BLaER1 (cell line): Measurements from ENCODE around the gene RASSF6.
"Not testable (repeated sequence)": the region's sequence is repeated elsewhere in the genome, so short reads cannot be mapped to it uniquely, and the experiment has no call there.

ENCODE experiments used
- H3K27ac ChIP-seq: shearing (Covaris generic); formaldehyde crosslinking; 2 replicates; pipeline ENCODE4 v1.8.1; 2022
- H3K27me3 ChIP-seq: shearing (Covaris generic); formaldehyde crosslinking; 2 replicates; pipeline ENCODE4 v1.8.1; 2022
- H3K36me3 ChIP-seq: shearing (Covaris generic); formaldehyde crosslinking; 2 replicates; pipeline ENCODE4 v1.8.1; 2022
- H3K4me1 ChIP-seq: shearing (Covaris generic); formaldehyde crosslinking; 2 replicates; pipeline ENCODE4 v1.8.1; 2022
- H3K4me2 ChIP-seq: shearing (Covaris generic); formaldehyde crosslinking; 2 replicates; pipeline ENCODE4 v1.8.1; 2022
- H3K4me3 ChIP-seq: shearing (Covaris generic); formaldehyde crosslinking; 2 replicates; pipeline ENCODE4 v1.8.1; 2022
- H3K9ac ChIP-seq: shearing (Covaris generic); formaldehyde crosslinking; 2 replicates; pipeline ENCODE4 v1.8.1; 2022
- H3K9me3 ChIP-seq: shearing (Covaris generic); formaldehyde crosslinking; 2 replicates; pipeline ENCODE4 v1.8.1; 2022
- H4K20me1 ChIP-seq: shearing (Covaris generic); formaldehyde crosslinking; 2 replicates; pipeline ENCODE4 v1.8.1; 2022
- Cebpa-rat ChIP-seq: shearing (Covaris generic); IDR thresholded peaks from 2 replicates; pipeline ENCODE4 v1.8.1; 2022

The RASSF6 gene

DNA sequence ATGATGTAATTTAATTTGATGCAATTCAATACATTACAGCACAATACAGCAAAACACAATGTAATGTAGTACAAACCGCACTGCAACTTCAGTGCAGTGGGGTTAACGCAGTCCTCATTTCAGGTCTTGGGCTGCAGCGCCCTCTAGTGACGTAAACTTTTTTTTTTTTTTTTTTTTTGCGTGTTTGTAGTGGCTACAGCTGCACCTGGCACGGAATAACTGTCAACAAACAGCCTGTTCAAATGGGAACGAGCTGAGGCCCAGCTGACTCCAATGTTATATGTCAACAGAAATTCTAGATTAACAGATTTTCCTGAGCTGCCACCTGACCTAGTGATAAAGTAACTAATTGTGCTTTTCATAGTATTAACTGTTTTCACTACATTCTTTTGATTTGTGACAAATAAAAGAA, 33.5 kb upstream of the RASSF6 start:
- Histone ChIP-seq H3K4me1 (peaks cover 14% of the 10 kb centered on the region; the same call in 1 of the 2 replicates), H3K9ac (no peak overlapping the region), H4K20me1 (no peaks in the 10 kb centered on the region), H3K36me3 (no peaks in the 10 kb centered on the region), H3K4me2 (no peak overlapping the region; the same call in 1 of the 2 replicates), H3K27me3 (no peaks in the 10 kb centered on the region), H3K9me3 (no peaks in the 10 kb centered on the region), H3K4me3 (no peak overlapping the region), H3K27ac (peak overlapping the region; percentile 24; the same call in 1 of the 2 replicates)
- no peak for TF ChIP-seq Cebpa-rat

DNA sequence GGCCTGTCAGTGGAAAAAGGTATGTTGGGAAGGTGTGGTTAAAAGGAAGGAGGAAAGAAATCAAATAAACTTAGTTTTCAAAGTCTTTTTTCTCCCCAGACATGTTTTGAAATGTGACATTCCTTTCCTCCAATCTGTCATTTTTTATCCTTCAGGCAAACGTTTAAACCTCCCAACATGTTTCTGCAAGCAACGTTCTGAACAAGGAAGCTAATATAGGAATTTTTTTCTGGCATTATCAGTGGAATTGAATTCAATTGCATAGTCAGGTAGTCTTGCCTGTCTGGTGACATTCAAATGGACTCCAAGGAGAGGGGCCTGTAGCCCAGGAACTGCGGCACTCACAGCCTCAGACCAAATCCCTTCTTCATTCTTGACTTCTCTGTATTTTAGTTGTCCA, 30.0 kb upstream of the RASSF6 start:
- Histone ChIP-seq H3K27me3 (no peaks in the 10 kb centered on the region), H3K9me3 (no peaks in the 10 kb centered on the region), H4K20me1 (no peaks in the 10 kb centered on the region), H3K27ac (no peak overlapping the region), H3K9ac (no peak overlapping the region), H3K4me3 (no peak overlapping the region), H3K4me2 (no peak overlapping the region), H3K36me3 (no peaks in the 10 kb centered on the region), H3K4me1 (peaks cover 14% of the 10 kb centered on the region; the same call in 1 of the 2 replicates)
- no peak for TF ChIP-seq Cebpa-rat

DNA sequence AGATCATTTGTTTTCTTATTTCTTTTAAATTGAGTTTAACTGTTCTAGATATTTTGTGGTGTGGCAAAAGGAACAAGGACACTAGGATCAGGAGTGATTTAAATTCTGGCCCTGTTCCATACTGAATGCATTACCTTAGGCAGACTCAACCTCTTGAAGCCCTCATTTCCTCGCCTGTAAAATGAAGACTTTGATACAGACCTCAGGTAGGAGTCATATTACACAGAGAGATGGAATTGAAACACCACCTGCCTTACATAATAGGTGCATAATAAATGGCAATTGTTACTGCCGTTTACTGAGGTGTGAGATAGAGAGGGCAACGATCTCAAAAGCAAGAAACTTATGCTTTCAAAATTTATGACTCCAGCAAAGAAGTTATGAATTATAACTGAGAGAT, 28.2 kb upstream of the RASSF6 start:
- no peaks in the 10 kb centered on the region for H3K27me3 ChIP-seq
- H3K27ac ChIP-seq, result no peak overlapping the region
- no peaks in the 10 kb centered on the region for H3K36me3 ChIP-seq
- no peak overlapping the region for H3K4me3 ChIP-seq
- H3K9ac ChIP-seq, result no peak overlapping the region
- no peak for TF ChIP-seq Cebpa-rat
- H3K4me2 ChIP-seq, result no peak overlapping the region
- no peaks in the 10 kb centered on the region for H3K9me3 ChIP-seq
- H3K4me1 ChIP-seq, result no peaks in the 10 kb centered on the region
- H4K20me1 ChIP-seq, result no peaks in the 10 kb centered on the region

DNA sequence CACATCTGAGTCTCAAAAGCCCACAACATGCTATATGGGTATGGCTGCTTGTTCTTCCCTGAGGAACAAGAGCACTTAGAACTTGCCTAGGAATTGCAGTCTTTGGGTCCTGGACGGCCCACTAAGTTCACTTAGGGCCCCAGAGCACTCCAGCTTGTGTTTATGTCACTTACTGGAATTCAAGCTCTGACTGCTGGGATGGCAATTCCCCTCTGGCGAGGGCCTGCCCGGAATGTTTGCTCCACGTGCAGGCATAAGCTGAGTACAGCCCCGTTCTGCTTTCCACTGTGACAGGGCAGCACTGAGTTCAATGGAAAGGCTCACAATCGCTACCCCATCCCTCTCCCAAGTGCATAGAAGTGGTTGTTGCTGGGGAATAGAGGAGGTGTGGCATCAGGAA, 25.9 kb upstream of the RASSF6 start:
- H3K27ac ChIP-seq, result no peak overlapping the region
- no peak overlapping the region for H3K4me2 ChIP-seq
- no peak overlapping the region for H3K4me3 ChIP-seq
- no peaks in the 10 kb centered on the region for H3K36me3 ChIP-seq
- no peak for TF ChIP-seq Cebpa-rat
- H4K20me1 ChIP-seq, result no peaks in the 10 kb centered on the region
- no peaks in the 10 kb centered on the region for H3K9me3 ChIP-seq
- no peak overlapping the region for H3K9ac ChIP-seq
- no peaks in the 10 kb centered on the region for H3K27me3 ChIP-seq
- H3K4me1 ChIP-seq, result no peaks in the 10 kb centered on the region

DNA sequence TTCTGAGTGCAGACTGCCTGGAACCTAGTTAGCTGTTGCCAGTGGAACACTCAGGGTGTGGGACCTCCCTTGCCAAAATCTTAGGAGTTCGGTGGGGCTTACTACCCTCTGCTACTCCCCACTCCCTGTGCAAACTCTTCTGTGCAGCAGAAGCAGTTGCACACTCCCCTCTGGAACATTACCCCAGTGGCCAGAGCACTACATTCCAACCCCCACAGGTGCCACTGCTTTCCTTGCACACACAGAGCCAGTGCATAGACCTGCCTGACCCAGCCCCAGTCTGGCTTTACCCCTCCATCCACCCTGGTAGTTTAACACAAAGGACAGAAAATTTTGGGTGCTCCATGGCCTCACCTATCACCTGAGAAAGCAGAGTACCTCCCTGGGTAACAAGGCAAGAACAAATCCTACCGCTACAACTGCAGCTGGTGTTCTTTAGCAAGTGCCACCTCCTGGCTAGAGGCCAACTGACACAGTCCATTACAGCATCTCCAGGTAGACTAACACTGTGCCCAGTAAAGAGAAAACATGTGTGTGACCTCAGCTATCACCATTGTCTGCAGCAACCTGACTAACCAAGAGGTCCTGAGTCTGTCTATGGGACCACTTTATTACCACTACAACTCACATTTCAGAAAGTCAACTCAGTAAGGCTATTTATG, 11.5 kb upstream of the RASSF6 start:
- Histone ChIP-seq H3K27me3 (no peaks in the 10 kb centered on the region), H3K4me1 (no peaks in the 10 kb centered on the region), H4K20me1 (no peaks in the 10 kb centered on the region), H3K9me3 (no peaks in the 10 kb centered on the region), H3K27ac (no peak overlapping the region), H3K4me3 (no peak overlapping the region), H3K4me2 (no peak overlapping the region), H3K36me3 (no peaks in the 10 kb centered on the region), H3K9ac (no peak overlapping the region)
- no peak for TF ChIP-seq Cebpa-rat

DNA sequence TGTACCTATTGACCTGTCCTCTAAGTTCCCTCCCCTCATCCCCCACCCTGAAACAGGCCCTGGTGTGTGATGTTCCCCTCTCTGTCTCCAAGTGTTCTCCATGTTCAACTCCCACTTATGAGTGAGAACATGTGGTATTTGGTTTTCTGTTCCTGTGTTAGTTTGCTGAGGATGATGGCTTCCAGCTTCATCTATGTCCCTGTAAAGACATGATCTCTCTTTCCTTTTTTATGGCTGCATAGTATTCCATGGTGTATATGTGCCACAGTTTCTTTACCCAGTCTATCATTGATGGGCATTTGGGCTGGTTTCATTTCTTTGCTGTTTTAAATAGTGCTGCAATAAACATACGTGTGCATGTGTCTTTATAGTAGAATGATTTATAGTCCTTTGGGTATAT, 8.6 kb upstream of the RASSF6 start:
- not testable (repeated sequence) for H3K36me3 ChIP-seq, H3K27ac ChIP-seq, H4K20me1 ChIP-seq, H3K4me2 ChIP-seq, H3K9me3 ChIP-seq, H3K27me3 ChIP-seq, H3K4me1 ChIP-seq, H3K9ac ChIP-seq, H3K4me3 ChIP-seq

DNA sequence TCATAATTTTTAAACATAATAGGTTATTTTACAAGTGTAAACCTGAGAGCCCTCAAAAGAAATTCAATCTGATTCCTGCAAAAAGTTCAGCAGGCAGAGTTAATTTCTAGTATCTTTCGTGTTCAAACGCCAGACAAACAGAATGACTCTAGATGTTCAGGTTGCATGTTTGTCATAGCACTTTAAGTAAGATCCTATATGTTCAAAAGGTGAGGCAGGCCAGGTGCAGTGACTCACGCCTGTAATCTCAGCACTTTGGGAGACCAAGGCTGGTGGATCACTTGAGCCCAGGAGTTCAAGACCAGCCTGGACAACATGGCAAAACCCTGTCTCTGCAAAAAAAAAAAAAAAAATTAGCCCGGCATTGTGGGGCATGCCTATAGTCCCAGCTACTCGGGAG, 1.1 kb upstream of the RASSF6 start:
- Histone ChIP-seq H3K36me3 (no peaks in the 10 kb centered on the region), H3K4me1 (no peaks in the 10 kb centered on the region), H3K9ac (no peak overlapping the region), H3K4me3 (no peak overlapping the region), H3K27me3 (no peaks in the 10 kb centered on the region), H3K4me2 (no peak overlapping the region), H3K9me3 (no peaks in the 10 kb centered on the region), H3K27ac (no peak overlapping the region), H4K20me1 (no peaks in the 10 kb centered on the region)
- no peak for TF ChIP-seq Cebpa-rat

DNA sequence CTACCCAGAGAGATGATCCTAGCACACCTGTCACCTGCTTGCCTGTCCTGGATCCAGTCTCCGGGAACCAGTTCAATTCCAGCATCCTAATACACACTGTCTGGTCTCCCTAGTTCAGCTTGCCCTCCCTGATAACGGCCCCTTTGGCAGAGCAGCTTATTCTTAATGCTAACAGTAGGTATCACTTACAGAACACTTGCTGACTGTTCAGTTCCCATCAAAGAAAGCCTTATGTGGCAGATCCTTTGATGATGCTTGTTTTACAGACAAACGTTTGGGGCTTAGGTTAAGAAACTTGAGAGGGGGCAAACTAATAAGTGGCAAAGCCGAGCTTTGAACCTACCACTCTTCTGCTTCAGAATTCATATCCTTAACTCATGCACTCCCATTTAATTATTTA, 890 bp downstream of the RASSF6 start:
- Histone ChIP-seq H3K4me1 (no peaks in the 10 kb centered on the region), H3K27me3 (no peaks in the 10 kb centered on the region), H3K9me3 (no peaks in the 10 kb centered on the region), H3K36me3 (no peaks in the 10 kb centered on the region), H3K27ac (no peak overlapping the region), H3K4me3 (no peak overlapping the region), H3K9ac (no peak overlapping the region), H3K4me2 (no peak overlapping the region), H4K20me1 (no peaks in the 10 kb centered on the region)
- no peak for TF ChIP-seq Cebpa-rat

DNA sequence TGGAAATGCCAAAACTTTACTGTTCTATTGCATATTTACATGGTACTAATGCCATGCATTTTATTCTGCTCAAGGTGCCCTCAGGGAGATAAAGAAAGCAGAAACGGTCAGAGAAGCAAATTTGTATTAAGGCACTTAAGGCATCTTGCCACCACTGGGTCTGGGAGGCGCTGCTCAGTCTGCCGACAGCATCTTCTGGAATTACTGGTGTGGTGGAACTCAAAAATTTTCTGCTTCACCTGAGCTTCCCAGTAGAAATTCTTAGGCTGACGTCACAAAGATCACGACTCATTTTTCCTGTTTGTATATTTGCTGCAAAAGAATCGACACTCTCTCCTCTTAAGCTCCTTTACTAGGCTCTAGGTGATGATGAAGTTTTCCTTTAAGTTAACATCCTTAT, 3.0 kb downstream of the RASSF6 start:
- Histone ChIP-seq H3K27ac (no peak overlapping the region), H3K36me3 (no peaks in the 10 kb centered on the region), H4K20me1 (no peaks in the 10 kb centered on the region), H3K9me3 (no peaks in the 10 kb centered on the region), H3K4me2 (no peak overlapping the region), H3K4me3 (no peak overlapping the region), H3K9ac (no peak overlapping the region), H3K27me3 (no peaks in the 10 kb centered on the region), H3K4me1 (no peaks in the 10 kb centered on the region)
- no peak for TF ChIP-seq Cebpa-rat

DNA sequence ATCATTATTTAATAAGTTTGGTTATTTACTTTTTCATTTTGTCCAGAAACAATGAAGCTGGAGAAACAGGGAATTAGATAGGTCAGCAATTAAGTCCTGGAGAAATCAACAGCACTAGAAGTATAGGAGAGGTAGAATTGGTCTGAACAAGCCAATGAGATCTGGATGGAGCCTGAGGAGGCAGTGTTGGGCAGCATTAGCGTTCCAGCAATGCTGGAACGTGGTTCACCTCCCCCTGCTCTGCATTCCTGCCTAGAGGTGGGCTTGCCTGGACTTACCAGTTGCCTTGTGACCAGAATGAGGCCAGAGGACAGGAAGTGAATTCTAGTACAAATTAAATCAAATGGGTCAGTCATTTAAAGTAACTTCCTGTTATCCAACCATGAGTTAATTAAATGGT, 4.6 kb downstream of the RASSF6 start:
- Histone ChIP-seq H3K36me3 (no peaks in the 10 kb centered on the region), H3K9ac (no peak overlapping the region), H3K4me2 (no peak overlapping the region), H3K4me3 (no peak overlapping the region), H4K20me1 (no peaks in the 10 kb centered on the region), H3K9me3 (no peaks in the 10 kb centered on the region), H3K4me1 (no peaks in the 10 kb centered on the region), H3K27ac (no peak overlapping the region), H3K27me3 (no peaks in the 10 kb centered on the region)
- no peak for TF ChIP-seq Cebpa-rat

DNA sequence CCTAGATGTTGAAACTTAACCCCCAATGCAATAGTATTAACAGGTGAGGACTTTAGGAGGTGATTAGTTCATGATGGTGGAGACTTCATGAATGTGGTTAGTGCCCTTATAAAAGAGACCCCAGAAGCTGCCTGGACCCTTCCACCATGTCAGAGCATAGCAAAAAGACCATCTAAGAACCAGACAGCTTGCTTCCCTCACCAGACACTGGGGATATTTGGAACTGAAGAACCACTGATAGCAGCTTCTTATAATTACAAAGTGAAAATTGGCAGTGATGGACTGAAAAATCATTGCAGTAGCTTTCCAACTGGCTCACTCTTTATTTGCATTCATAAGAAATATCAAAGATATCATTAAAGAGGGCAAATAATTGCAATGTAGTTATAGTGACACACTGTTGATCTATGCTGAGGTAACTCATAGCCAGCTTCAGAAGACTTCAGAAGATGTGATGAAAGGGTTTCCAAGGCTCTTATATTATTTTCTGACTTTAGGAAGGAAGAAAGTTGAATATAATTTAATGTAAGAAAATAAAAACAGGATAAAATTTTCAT, 5.8 kb downstream of the RASSF6 start:
- no peak for TF ChIP-seq Cebpa-rat
- no peaks in the 10 kb centered on the region for H3K4me1 ChIP-seq
- no peak overlapping the region for H3K9ac ChIP-seq
- no peaks in the 10 kb centered on the region for H3K9me3 ChIP-seq
- no peak overlapping the region for H3K4me3 ChIP-seq
- H3K27me3 ChIP-seq, result no peaks in the 10 kb centered on the region
- H3K27ac ChIP-seq, result no peak overlapping the region
- H3K36me3 ChIP-seq, result no peaks in the 10 kb centered on the region
- no peaks in the 10 kb centered on the region for H4K20me1 ChIP-seq
- H3K4me2 ChIP-seq, result no peak overlapping the region
